ENCODE measurements around the gene AP1S1. TPM values are rescaled to one million over a fixed set of nuclear protein-coding genes. Genes with fewer than 3 reads are reported as not detected.

The AP1S1 gene
- total and polyA plus RNA-seq, 4 donors: 42.7 to 74.7 (median 60.9) TPM

DNA sequence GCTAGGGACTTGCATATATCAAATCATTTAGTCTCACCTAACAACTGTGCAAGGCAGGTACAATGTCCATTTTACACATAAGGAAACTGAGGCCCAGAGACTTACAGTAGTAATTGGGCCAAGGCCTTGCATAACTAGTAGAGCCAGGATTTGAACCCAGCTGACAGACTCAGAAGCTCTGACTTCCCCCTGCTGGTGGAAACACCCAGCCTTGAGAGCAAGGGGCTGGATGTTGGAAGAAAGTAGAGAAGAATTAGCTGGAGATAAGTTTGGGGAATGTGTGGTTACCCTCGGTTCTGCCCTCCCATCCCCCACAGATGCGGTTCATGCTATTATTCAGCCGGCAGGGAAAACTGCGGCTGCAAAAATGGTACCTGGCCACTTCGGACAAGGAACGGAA, 2.0 kb downstream of the AP1S1 start:
- DNase-seq: no peak

DNA sequence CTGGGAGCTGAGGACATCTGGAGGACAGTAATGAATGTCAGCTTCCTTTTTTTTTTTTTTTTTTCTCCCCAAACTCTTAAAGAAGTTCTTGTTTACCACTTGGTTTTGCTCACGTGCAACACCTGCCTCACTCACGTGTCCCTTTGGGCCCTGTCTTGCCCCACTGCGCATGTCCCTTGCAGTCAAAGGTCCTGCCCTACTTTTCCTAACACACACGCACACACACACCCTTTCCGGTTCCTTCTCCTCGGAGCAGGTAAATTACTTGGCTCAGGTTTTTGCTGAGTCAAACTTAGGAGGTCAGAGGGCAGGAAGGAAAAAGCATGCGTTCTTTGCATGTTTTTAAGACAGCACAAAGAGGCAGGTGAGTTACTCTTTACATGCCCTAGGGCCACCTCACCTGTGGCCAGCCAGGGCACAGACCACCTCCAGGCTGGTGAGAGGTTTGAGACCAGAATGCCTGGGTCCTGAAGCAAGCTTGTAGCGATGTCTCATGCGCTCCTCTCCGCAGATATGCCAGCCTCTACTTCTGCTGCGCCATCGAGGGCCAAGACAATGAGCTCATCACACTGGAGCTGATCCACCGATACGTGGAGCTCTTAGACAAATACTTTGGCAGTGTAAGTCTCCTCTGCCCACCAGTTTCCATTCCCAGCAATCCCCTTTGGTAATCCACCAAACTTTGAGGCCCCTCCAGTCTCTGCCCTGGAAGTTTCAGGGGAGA, 2.8 kb downstream of the AP1S1 start:
- TF ChIP-seq, protein P1, sequence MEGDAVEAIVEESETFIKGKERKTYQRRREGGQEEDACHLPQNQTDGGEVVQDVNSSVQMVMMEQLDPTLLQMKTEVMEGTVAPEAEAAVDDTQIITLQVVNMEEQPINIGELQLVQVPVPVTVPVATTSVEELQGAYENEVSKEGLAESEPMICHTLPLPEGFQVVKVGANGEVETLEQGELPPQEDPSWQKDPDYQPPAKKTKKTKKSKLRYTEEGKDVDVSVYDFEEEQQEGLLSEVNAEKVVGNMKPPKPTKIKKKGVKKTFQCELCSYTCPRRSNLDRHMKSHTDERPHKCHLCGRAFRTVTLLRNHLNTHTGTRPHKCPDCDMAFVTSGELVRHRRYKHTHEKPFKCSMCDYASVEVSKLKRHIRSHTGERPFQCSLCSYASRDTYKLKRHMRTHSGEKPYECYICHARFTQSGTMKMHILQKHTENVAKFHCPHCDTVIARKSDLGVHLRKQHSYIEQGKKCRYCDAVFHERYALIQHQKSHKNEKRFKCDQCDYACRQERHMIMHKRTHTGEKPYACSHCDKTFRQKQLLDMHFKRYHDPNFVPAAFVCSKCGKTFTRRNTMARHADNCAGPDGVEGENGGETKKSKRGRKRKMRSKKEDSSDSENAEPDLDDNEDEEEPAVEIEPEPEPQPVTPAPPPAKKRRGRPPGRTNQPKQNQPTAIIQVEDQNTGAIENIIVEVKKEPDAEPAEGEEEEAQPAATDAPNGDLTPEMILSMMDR (IDR thresholded peaks at IDR 0.05; ENCODE audit: control extremely low read depth, extremely low read depth): no peak
- Histone ChIP-seq H3K4me1 (ENCODE audit: control insufficient read depth in 5 of 5, insufficient read depth in 5 of 5, low read length in 5 of 5) (peaks cover 0 to 17% (median 7%) of the 10 kb centered on the region in 5 donors), H3K9ac (ENCODE audit: insufficient read depth in 1 of 2, low read length in 2 of 2) (no peak overlapping the region), H3K36me3 (ENCODE audit: control insufficient read depth in 4 of 4, insufficient read depth in 4 of 4, low read length in 4 of 4) (peaks cover 3 to 26% (median 12%) of the 10 kb centered on the region in 4 donors), H3K27me3 (ENCODE audit: control insufficient read depth in 3 of 3, insufficient read depth in 3 of 3, low read length in 2 of 3) (peaks cover 0 to 4% (median 4%) of the 10 kb centered on the region in 3 donors), H3K9me3 (ENCODE audit: control insufficient read depth in 4 of 4, insufficient read depth in 3 of 4, low read length in 3 of 4) (peaks cover 0 to 5% (median 0%) of the 10 kb centered on the region in 4 donors), H3K4me3 (no peak overlapping the region), H3K27ac (ENCODE audit: low read depth in 1 of 2, low read length in 1 of 2) (no peak overlapping the region)
- ATAC-seq (ENCODE audit: insufficient read depth, low FRiP score) (no peak), DNase-seq (no peak)
- 90% methylated on average over 14 of the region's 14 CpGs for WGBS, 2 donors

More for the DNA sequence above, 2.0 kb downstream of the AP1S1 start:
- Histone ChIP-seq H3K27ac (ENCODE audit: low read depth in 1 of 2, low read length in 1 of 2) (no peak overlapping the region), H3K4me1 (ENCODE audit: control insufficient read depth in 5 of 5, insufficient read depth in 5 of 5, low read length in 5 of 5) (peaks cover 0 to 12% (median 7%) of the 10 kb centered on the region in 5 donors), H3K27me3 (ENCODE audit: control insufficient read depth in 3 of 3, insufficient read depth in 3 of 3, low read length in 2 of 3) (peaks cover 0 to 4% (median 0%) of the 10 kb centered on the region in 3 donors), H3K9ac (ENCODE audit: insufficient read depth in 1 of 2, low read length in 2 of 2) (no peak overlapping the region), H3K36me3 (ENCODE audit: control insufficient read depth in 4 of 4, insufficient read depth in 4 of 4, low read length in 4 of 4) (peaks cover 3 to 22% (median 12%) of the 10 kb centered on the region in 4 donors), H3K9me3 (ENCODE audit: control insufficient read depth in 4 of 4, insufficient read depth in 3 of 4, low read length in 3 of 4) (peaks cover 0 to 3% (median 0%) of the 10 kb centered on the region in 4 donors), H3K4me3 (no peak overlapping the region)
- 83 to 94% methylated on average over 6 of the region's 6 CpGs for WGBS, 2 donors
- ATAC-seq (ENCODE audit: insufficient read depth, low FRiP score): no peak
- TF ChIP-seq, protein P1 (IDR thresholded peaks at IDR 0.05; ENCODE audit: control extremely low read depth, extremely low read depth): no peak

DNA sequence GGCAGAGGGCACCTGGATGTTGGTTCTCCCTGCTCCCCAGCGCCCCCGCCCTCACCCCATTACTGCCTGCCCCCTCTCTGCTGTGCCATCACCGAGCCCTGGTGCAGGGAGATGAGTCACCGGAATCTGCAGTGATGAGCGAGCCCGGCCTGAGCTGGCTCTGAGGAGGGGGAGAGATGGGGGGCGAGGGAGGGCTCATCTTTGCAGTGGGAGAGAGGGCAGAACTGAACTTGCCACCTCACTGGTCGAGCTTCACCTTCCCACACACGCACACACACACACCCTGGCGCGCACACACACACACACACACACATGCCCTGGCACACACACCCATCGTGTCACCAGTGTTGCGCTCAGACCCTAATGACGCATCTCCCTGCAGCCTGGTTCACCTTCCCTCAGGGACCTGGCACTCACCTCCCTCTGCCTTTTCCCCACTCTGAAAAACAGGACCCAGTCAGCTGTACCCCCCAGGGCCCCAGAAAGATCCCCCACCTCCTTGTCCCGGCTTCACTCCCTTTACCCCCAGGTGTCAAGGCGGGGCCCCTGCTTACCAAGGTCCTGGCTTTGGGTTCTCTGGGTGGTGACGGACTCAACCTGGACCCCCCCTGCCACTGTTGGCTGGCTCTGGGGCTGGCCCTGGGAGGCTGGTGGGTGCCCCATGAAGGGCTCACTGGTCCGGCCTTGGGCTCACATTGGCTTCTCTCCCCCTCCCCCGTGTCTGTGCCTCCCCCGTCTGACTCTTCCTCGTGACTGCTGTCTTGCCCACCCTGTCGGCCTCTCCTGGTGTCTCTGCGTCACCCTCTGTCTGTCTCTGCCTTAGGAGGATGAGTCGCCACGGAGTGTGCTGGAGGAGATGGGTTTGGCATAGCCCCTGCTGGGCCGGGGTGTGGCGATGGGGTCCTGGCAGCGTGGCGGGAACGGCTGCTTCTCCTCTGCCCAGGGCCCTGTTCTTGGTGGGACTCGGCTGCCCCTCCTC, 5.7 kb downstream of the AP1S1 start:
- 83 to 88% methylated on average over 29 to 31 of the region's 31 CpGs for WGBS, 2 donors
- H3K9me3 ChIP-seq (ENCODE audit: control insufficient read depth in 4 of 4, insufficient read depth in 3 of 4, low read length in 3 of 4): peaks cover 0 to 5% (median 0%) of the 10 kb centered on the region in 4 donors
- peaks cover 3 to 26% (median 12%) of the 10 kb centered on the region in 4 donors for H3K36me3 ChIP-seq (ENCODE audit: control insufficient read depth in 4 of 4, insufficient read depth in 4 of 4, low read length in 4 of 4)
- TF ChIP-seq, protein P1 (IDR thresholded peaks at IDR 0.05; ENCODE audit: control extremely low read depth, extremely low read depth): no peak
- no peak overlapping the region for H3K4me3 ChIP-seq
- no peak overlapping the region for H3K27ac ChIP-seq (ENCODE audit: low read depth in 1 of 2, low read length in 1 of 2)
- peaks cover 0 to 28% (median 16%) of the 10 kb centered on the region in 5 donors for H3K4me1 ChIP-seq (ENCODE audit: control insufficient read depth in 5 of 5, insufficient read depth in 5 of 5, low read length in 5 of 5)
- DNase-seq (no peak), ATAC-seq (ENCODE audit: insufficient read depth, low FRiP score) (no peak)
- H3K9ac ChIP-seq (ENCODE audit: insufficient read depth in 1 of 2, low read length in 2 of 2): no peak overlapping the region
- H3K27me3 ChIP-seq (ENCODE audit: control insufficient read depth in 3 of 3, insufficient read depth in 3 of 3, low read length in 2 of 3): peaks cover 7 to 8% (median 7%) of the 10 kb centered on the region in 3 donors

Data from lung (tissue), 12 donors.